GDM1 (cell line): ENCODE results near the gene SCGB1D1.
A peak's percentile ranks its signal among the peaks of the same experiment; 100 is the strongest.
"Not testable (repeated sequence)": the region's sequence is repeated elsewhere in the genome, so short reads cannot be mapped to it uniquely, and the experiment has no call there.

ENCODE experiments used
- DNase-seq: peaks from one replicate; lab custom pipeline; 2025; lab: John Stamatoyannopoulos, UW

The SCGB1D1 gene

GRCh38 chr11:62166371-62166770 is 23.6 kb upstream of the SCGB1D1 start:
- DNase-seq: no peak

GRCh38 chr11:62169448-62169847 is 20.6 kb upstream of the SCGB1D1 start:
- no peak for DNase-seq

- DNase-seq: no peak
These were observed 20.1 kb upstream of the SCGB1D1 start for GRCh38 chr11:62169935-62170334.

GRCh38 chr11:62171261-62171723 is 18.7 kb upstream of the SCGB1D1 start:
- DNase-seq: peak; percentile 66

GRCh38 chr11:62172294-62172693 is 17.7 kb upstream of the SCGB1D1 start:
- DNase-seq: no peak

- DNase-seq: no peak
These were observed 13.2 kb upstream of the SCGB1D1 start for GRCh38 chr11:62176766-62177165.

- no peak for DNase-seq
These were observed 10.0 kb upstream of the SCGB1D1 start for GRCh38 chr11:62179995-62180394.

GRCh38 chr11:62181097-62181496 is 8.9 kb upstream of the SCGB1D1 start:
- no peak for DNase-seq

- DNase-seq: no peak
These were observed 7.7 kb upstream of the SCGB1D1 start for GRCh38 chr11:62182147-62182891.

- DNase-seq: no peak
These were observed 3.8 kb upstream of the SCGB1D1 start for GRCh38 chr11:62186195-62186594.

- no peak for DNase-seq
These were observed 3.9 kb downstream of the SCGB1D1 start for GRCh38 chr11:62193952-62194351.

GRCh38 chr11:62195010-62195409 is 5.0 kb downstream of the SCGB1D1 start:
- DNase-seq: not testable (repeated sequence)

GRCh38 chr11:62195945-62196344 is 5.9 kb downstream of the SCGB1D1 start:
- DNase-seq: no peak

GRCh38 chr11:62197400-62197799 is 7.4 kb downstream of the SCGB1D1 start:
- not testable (repeated sequence) for DNase-seq

GRCh38 chr11:62201376-62201775 is 11.4 kb downstream of the SCGB1D1 start:
- no peak for DNase-seq

GRCh38 chr11:62202910-62203309 is 12.9 kb downstream of the SCGB1D1 start:
- no peak for DNase-seq

- DNase-seq: no peak
These were observed 14.4 kb downstream of the SCGB1D1 start for GRCh38 chr11:62204430-62204829.

GRCh38 chr11:62205441-62205840 is 15.4 kb downstream of the SCGB1D1 start:
- no peak for DNase-seq

GRCh38 chr11:62206276-62207066 is 16.5 kb downstream of the SCGB1D1 start:
- DNase-seq: not testable (repeated sequence)

GRCh38 chr11:62208785-62209144 is 18.7 kb downstream of the SCGB1D1 start:
- no peak for DNase-seq

GRCh38 chr11:62217191-62217748 is 27.3 kb downstream of the SCGB1D1 start:
- no peak for DNase-seq

- no peak for DNase-seq
These were observed 31.5 kb downstream of the SCGB1D1 start for GRCh38 chr11:62221498-62221897.

GRCh38 chr11:62223095-62223494 is 33.1 kb downstream of the SCGB1D1 start:
- DNase-seq: no peak
